GM15510 (cell line): ENCODE measurements around the gene FCRL5.

Source experiments
- POLR2A ChIP-seq: IDR thresholded peaks from 3 replicates; pipeline ENCODE4 v1.6.1; 2011; ENCODE audit warnings: borderline replicate concordance; ENCODE audit not compliant: insufficient read length; ENCODE audit errors: extremely low read depth

FCRL5 gene

GRCh38 chr1:157551694-157552693 is at the start of gene FCRL5:
Gene FCRL5, minus strand, starts transcription at chr1:157552515. Its CDS starts 153 bp downstream, at chr1:157552362.
- peak; percentile 47 for TF ChIP-seq POLR2A

- TF ChIP-seq POLR2A = no peak
Observed at GRCh38 chr1:157600236-157600635, 47.9 kb upstream of the FCRL5 start.

- no peak for TF ChIP-seq POLR2A
Observed at GRCh38 chr1:157597959-157598667, 45.8 kb upstream of the FCRL5 start, which contains the start of gene FCRL4. Gene FCRL4, minus strand, starts transcription at chr1:157598085. Its CDS starts 141 bp downstream, at chr1:157597944.

- no peak for TF ChIP-seq POLR2A
Observed at GRCh38 chr1:157596384-157596783, 44.1 kb upstream of the FCRL5 start.

- no peak for TF ChIP-seq POLR2A
Observed at GRCh38 chr1:157595356-157595755, 43.0 kb upstream of the FCRL5 start.

GRCh38 chr1:157585984-157586383 is 33.7 kb upstream of the FCRL5 start:
- no peak for TF ChIP-seq POLR2A

- no peak for TF ChIP-seq POLR2A
Observed at GRCh38 chr1:157584503-157584902, 32.2 kb upstream of the FCRL5 start.

GRCh38 chr1:157580828-157581210 is 28.5 kb upstream of the FCRL5 start:
- TF ChIP-seq POLR2A = no peak

- TF ChIP-seq POLR2A = no peak
Observed at GRCh38 chr1:157580179-157580827, 28.0 kb upstream of the FCRL5 start.

GRCh38 chr1:157577420-157577819 is 25.1 kb upstream of the FCRL5 start:
- no peak for TF ChIP-seq POLR2A

GRCh38 chr1:157575744-157576143 is 23.4 kb upstream of the FCRL5 start:
- no peak for TF ChIP-seq POLR2A

GRCh38 chr1:157574836-157575235 is 22.5 kb upstream of the FCRL5 start:
- no peak for TF ChIP-seq POLR2A

- TF ChIP-seq POLR2A = no peak
Observed at GRCh38 chr1:157566484-157567300, 14.4 kb upstream of the FCRL5 start.

GRCh38 chr1:157562515-157562914 is 10.2 kb upstream of the FCRL5 start:
- TF ChIP-seq POLR2A = no peak
